Endothelial cell of umbilical vein (primary cell): ENCODE measurements around the gene HTR3A. TPM values are rescaled to one million over a fixed set of nuclear protein-coding genes. Genes with fewer than 3 reads are reported as not detected.

Source experiments
- BruUV-seq: library from RNA; stranded (reverse); fragments of 400-500 nt; replicated peaks from 2 replicates; lab custom pipeline; 2021; lab: Mats Ljungman, UMichigan
- CTCF ChIA-PET: fragments of 300-600, 350-600 bp; sonication (Branson Sonifier 250); formaldehyde crosslinking; loops from one replicate; lab custom pipeline; 2021; ENCODE audit warnings: antibody characterized with exemption, inconsistent platforms; lab: Charles Lee
- POLR2A ChIA-PET: fragments of 300-600, 350-600 bp; sonication (Branson Sonifier 250); formaldehyde crosslinking; loops from one replicate; lab custom pipeline; 2021; ENCODE audit warnings: antibody characterized with exemption, inconsistent platforms; lab: Charles Lee
- DNase-seq: peaks from one replicate; pipeline ENCODE4 v3.0.0-alpha.2; 2011; ENCODE audit warnings: low read depth, low spot score
- FAIRE-seq: peaks from 2 replicates; lab custom pipeline; 2011; peaks lifted over from hg19 to GRCh38; lab: Jason Lieb, UNC
- H2AFZ ChIP-seq: 2 replicates; pipeline ENCODE4 v1.6.0; 2012; ENCODE audit warnings: low read depth, low read length, control low read depth, inconsistent platforms
- H3K27ac ChIP-seq: 2 replicates; pipeline ENCODE4 v1.5.1; 2011; ENCODE audit warnings: low read depth, mild to moderate bottlenecking, control low read depth, low read length, moderate library complexity; ENCODE audit not compliant: insufficient read depth
- H3K27me3 ChIP-seq, 2 experiments: 2 replicates each; pipeline versions ENCODE4 v1.6.0 to v1.6.1; 2011; ENCODE audit warnings: low read length in 2 of 2, mixed read lengths in 1 of 2; ENCODE audit not compliant: control insufficient read depth in 2 of 2, insufficient read depth in 2 of 2
- H3K36me3 ChIP-seq, 2 experiments: 2 replicates in 1 of 2; 3 replicates in 1 of 2; pipeline ENCODE4 v1.5.1; 2011; ENCODE audit warnings: low read length in 2 of 2, mild to moderate bottlenecking in 1 of 2, moderate library complexity in 1 of 2; ENCODE audit not compliant: control insufficient read depth in 2 of 2, insufficient read depth in 2 of 2; ENCODE audit errors: extremely low read depth in 1 of 2
- H3K4me1 ChIP-seq: 3 replicates; pipeline ENCODE4 v1.5.1; 2011; ENCODE audit warnings: mild to moderate bottlenecking, low read length; ENCODE audit not compliant: control insufficient read depth, insufficient read depth; ENCODE audit errors: extremely low read depth
- H3K4me2 ChIP-seq: 2 replicates; pipeline ENCODE4 v1.6.1; 2011; ENCODE audit warnings: low read length, control low read depth, mixed read lengths; ENCODE audit not compliant: insufficient read depth
- H3K4me3 ChIP-seq, 3 experiments: fragments of 200-600 bp in 1 of 3; sonication (generic), shearing (Covaris generic) in 1 of 3; replicated peaks in 1 of 3; 2 replicates each; pipeline ENCODE4 v1.5.1; 2011 to 2016; ENCODE audit warnings: control low read depth in 3 of 3, low read length in 3 of 3, mild to moderate bottlenecking in 2 of 3, inconsistent platforms in 1 of 3, low read depth in 1 of 3, moderate library complexity in 1 of 3; ENCODE audit not compliant: insufficient read depth in 1 of 3
- H3K79me2 ChIP-seq: 2 replicates; pipeline ENCODE4 v1.6.0; 2012; ENCODE audit warnings: low read length, inconsistent platforms; ENCODE audit not compliant: control insufficient read depth, insufficient read depth
- H3K9ac ChIP-seq: replicated peaks from 2 replicates; pipeline ENCODE3; 2011; ENCODE audit warnings: low read length, control low read depth; ENCODE audit not compliant: insufficient read depth; ENCODE audit errors: extremely low read depth
- H3K9me1 ChIP-seq: replicated peaks from 3 replicates; pipeline ENCODE4 v1.6.0; 2011; ENCODE audit warnings: mild to moderate bottlenecking, low read length; ENCODE audit not compliant: control insufficient read depth, insufficient read depth; ENCODE audit errors: extremely low read depth
- H3K9me3 ChIP-seq: replicated peaks from 2 replicates; pipeline ENCODE4 v1.5.1; 2012; ENCODE audit warnings: low read length, inconsistent platforms; ENCODE audit not compliant: control insufficient read depth, insufficient read depth
- H4K20me1 ChIP-seq: replicated peaks from 2 replicates; pipeline ENCODE3; 2011; ENCODE audit warnings: mild to moderate bottlenecking, low read length; ENCODE audit not compliant: control insufficient read depth, insufficient read depth; ENCODE audit errors: extremely low read depth
- EZH2 ChIP-seq: IDR thresholded peaks from 2 replicates; pipeline ENCODE4 v1.6.1; 2012; ENCODE audit warnings: borderline replicate concordance, low read depth, mild to moderate bottlenecking, moderate library complexity, low read length, inconsistent platforms; ENCODE audit not compliant: severe bottlenecking
- FOS ChIP-seq: IDR thresholded peaks from 2 replicates; pipeline ENCODE4 v1.6.1; 2011; ENCODE audit warnings: mild to moderate bottlenecking, low read length, moderate library complexity, borderline replicate concordance; ENCODE audit not compliant: insufficient read depth
- GATA2 ChIP-seq: IDR thresholded peaks from 2 replicates; pipeline ENCODE4 v1.7.0; 2011; ENCODE audit warnings: low read depth, mild to moderate bottlenecking, moderate library complexity, mixed read lengths, low read length; ENCODE audit not compliant: insufficient read length, insufficient read depth
- JUN ChIP-seq: IDR thresholded peaks from 2 replicates; pipeline ENCODE4 v1.6.1; 2011; ENCODE audit warnings: borderline replicate concordance, low read depth; ENCODE audit not compliant: insufficient read length, insufficient read depth
- MYC ChIP-seq: IDR thresholded peaks from one replicate; pipeline ENCODE4 v1.6.1; 2011; ENCODE audit warnings: mild to moderate bottlenecking, low read depth, low read length
- POLR2A ChIP-seq: IDR thresholded peaks from 2 replicates; pipeline ENCODE4 v1.6.1; 2012; ENCODE audit warnings: low read depth, mild to moderate bottlenecking, control low read depth, low read length
- POLR2AphosphoS5 ChIP-seq: IDR thresholded peaks from 2 replicates; pipeline ENCODE4 v1.6.1; 2012; ENCODE audit warnings: low read depth, mild to moderate bottlenecking, control low read depth, low read length, moderate library complexity; ENCODE audit not compliant: insufficient read depth
- dilution Hi-C: fragments of 300-500 bp; cut with MboI; formaldehyde crosslinking; loops from one replicate; pipeline ENCODE4 v1.15.0; 2019; ENCODE audit warnings: low sequenced_read_pairs; ENCODE audit not compliant: extremely low pct_ligation_motif_present
- intact Hi-C: fragments of 100-400 bp; cut with micrococcal nuclease; formaldehyde crosslinking; loops from one replicate; pipeline ENCODE4 v1.10.0; 2022
- polyA plus RNA-seq, 4 experiments: library from polyadenylated mRNA; depleted of rRNA in 3 of 4; stranded (reverse) in 3 of 4; unstranded in 1 of 4; fragments of >200 nt; gene quantifications; 2 replicates each; pipeline versions ENCODE4 v1.2.1 to v1.2.3, GENCODE V29; 2011 to 2012; ENCODE audit warnings: missing spikeins in 1 of 4
- total RNA-seq: library from RNA; stranded (reverse); gene quantifications from 2 replicates; pipeline ENCODE4 v1.2.3, GENCODE V29; 2021
- TF ChIP-seq, protein P1 (sequence below), 2 donors: IDR thresholded peaks; 1 replicate in 1 of 2; 2 replicates in 1 of 2; pipeline ENCODE4 v1.5.1; 2011; ENCODE audit warnings: low read length in 2 of 2, mild to moderate bottlenecking in 2 of 2, moderate library complexity in 2 of 2, control low read depth in 1 of 2, inconsistent platforms in 1 of 2, low read depth in 1 of 2; ENCODE audit not compliant: insufficient read depth in 1 of 2; ENCODE audit errors: extremely low read depth in 1 of 2
- TF ChIP-seq, protein P2 (sequence below): IDR thresholded peaks from 2 replicates; pipeline ENCODE4 v1.6.1; 2011; ENCODE audit not compliant: insufficient read depth, insufficient read length

Gene HTR3A
- total and polyA plus RNA-seq, 2 donors (not counting 3 experiments of a cell fraction or from before 2014, with no cell fraction given): not detected

DNA sequence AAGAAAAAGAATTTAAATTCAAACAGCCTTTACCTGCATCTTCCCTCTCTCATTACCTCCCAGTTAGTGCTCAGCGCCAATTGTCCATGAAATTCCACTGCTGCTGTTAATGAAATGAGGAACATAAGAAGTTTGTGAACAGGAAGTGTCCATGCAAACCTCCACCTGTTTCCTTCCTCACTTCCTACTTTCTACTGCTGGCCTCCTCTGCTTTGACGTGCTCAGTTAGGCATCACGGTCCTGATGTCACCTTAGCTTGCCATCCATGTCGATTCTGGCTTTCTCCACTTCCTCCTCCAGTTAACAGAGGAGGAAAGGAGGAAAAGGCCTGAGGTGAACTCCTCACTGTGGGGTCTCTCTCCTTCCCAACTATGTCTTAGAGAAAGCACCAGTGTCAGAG is 26.9 kb upstream of the HTR3A start:
- Histone ChIP-seq H3K4me1 (no peaks in the 10 kb centered on the region), H3K9me1 (no peaks in the 10 kb centered on the region), H3K4me2 (no peak overlapping the region), H3K4me3 (no peak overlapping the region), H4K20me1 (no peaks in the 10 kb centered on the region), H3K79me2 (no peaks in the 10 kb centered on the region), H3K27me3 (peaks cover 0 to 6% of the 10 kb centered on the region in 2 experiments), H3K9me3 (no peaks in the 10 kb centered on the region), H3K27ac (no peak overlapping the region), H3K9ac (no peak overlapping the region), H2AFZ (no peak overlapping the region), H3K36me3 (no peaks in the 10 kb centered on the region)
- dilution Hi-C loops (no loop called here), intact Hi-C loops (no loop called here)
- TF ChIP-seq GATA2 (no peak), JUN (no peak), POLR2AphosphoS5 (no peak), MYC (no peak), EZH2 (no peak), FOS (no peak), POLR2A (no peak)
- TF ChIP-seq, protein P1, sequence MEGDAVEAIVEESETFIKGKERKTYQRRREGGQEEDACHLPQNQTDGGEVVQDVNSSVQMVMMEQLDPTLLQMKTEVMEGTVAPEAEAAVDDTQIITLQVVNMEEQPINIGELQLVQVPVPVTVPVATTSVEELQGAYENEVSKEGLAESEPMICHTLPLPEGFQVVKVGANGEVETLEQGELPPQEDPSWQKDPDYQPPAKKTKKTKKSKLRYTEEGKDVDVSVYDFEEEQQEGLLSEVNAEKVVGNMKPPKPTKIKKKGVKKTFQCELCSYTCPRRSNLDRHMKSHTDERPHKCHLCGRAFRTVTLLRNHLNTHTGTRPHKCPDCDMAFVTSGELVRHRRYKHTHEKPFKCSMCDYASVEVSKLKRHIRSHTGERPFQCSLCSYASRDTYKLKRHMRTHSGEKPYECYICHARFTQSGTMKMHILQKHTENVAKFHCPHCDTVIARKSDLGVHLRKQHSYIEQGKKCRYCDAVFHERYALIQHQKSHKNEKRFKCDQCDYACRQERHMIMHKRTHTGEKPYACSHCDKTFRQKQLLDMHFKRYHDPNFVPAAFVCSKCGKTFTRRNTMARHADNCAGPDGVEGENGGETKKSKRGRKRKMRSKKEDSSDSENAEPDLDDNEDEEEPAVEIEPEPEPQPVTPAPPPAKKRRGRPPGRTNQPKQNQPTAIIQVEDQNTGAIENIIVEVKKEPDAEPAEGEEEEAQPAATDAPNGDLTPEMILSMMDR (IDR thresholded peaks at IDR 0.05; ENCODE audit: extremely low read depth in 1 of 2, insufficient read depth in 1 of 2, low read depth in 1 of 2, low read length in 2 of 2): no peak
- TF ChIP-seq, protein P2, sequence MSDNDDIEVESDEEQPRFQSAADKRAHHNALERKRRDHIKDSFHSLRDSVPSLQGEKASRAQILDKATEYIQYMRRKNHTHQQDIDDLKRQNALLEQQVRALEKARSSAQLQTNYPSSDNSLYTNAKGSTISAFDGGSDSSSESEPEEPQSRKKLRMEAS: no peak
- POLR2A ChIA-PET: no interaction called here
- CTCF ChIA-PET: no interaction called here
- no TSS peak for BruUV-seq
- no peak for DNase-seq
- no peak for FAIRE-seq
